HG03460 (cell line): ENCODE measurements around the gene EMILIN2.
"Not testable (repeated sequence)": the region's sequence is repeated elsewhere in the genome, so short reads cannot be mapped to it uniquely, and the experiment has no call there.

Experiments used
- ATAC-seq: cut with Tn5 transposase; IDR thresholded peaks from one replicate; pipeline ENCODE4 v1.9.1; 2021; ENCODE audit not compliant: unreplicated experiment

The EMILIN2 gene

GRCh38 chr18:2843146-2843545 lies 3.7 kb upstream of the EMILIN2 start:
- ATAC-seq = no peak

GRCh38 chr18:2845172-2845571 lies 1.6 kb upstream of the EMILIN2 start:
- ATAC-seq = no peak

- no peak for ATAC-seq
Observed at GRCh38 chr18:2847317-2848246, 776 bp downstream of the EMILIN2 start.

- no peak for ATAC-seq
Observed at GRCh38 chr18:2848247-2849246, 1.7 kb downstream of the EMILIN2 start.

- ATAC-seq = no peak
Observed at GRCh38 chr18:2850816-2851215, 4.0 kb downstream of the EMILIN2 start.

- no peak for ATAC-seq
Observed at GRCh38 chr18:2851771-2852170, 5.0 kb downstream of the EMILIN2 start.

GRCh38 chr18:2852460-2852859 lies 5.7 kb downstream of the EMILIN2 start:
- not testable (repeated sequence) for ATAC-seq

- ATAC-seq = no peak
Observed at GRCh38 chr18:2853173-2853925, 6.5 kb downstream of the EMILIN2 start.

- no peak for ATAC-seq
Observed at GRCh38 chr18:2853926-2854664, 7.3 kb downstream of the EMILIN2 start.

GRCh38 chr18:2854875-2855274 lies 8.1 kb downstream of the EMILIN2 start:
- no peak for ATAC-seq

GRCh38 chr18:2855560-2856350 lies 8.9 kb downstream of the EMILIN2 start:
- no peak for ATAC-seq

GRCh38 chr18:2856547-2857170 lies 9.9 kb downstream of the EMILIN2 start:
- ATAC-seq = no peak

- no peak for ATAC-seq
Observed at GRCh38 chr18:2857491-2858131, 10.8 kb downstream of the EMILIN2 start.

- not testable (repeated sequence) for ATAC-seq
Observed at GRCh38 chr18:2860397-2860796, 13.6 kb downstream of the EMILIN2 start.

- not testable (repeated sequence) for ATAC-seq
Observed at GRCh38 chr18:2863997-2864396, 17.2 kb downstream of the EMILIN2 start.

- ATAC-seq = not testable (repeated sequence)
Observed at GRCh38 chr18:2866465-2866864, 19.7 kb downstream of the EMILIN2 start.

GRCh38 chr18:2869207-2869606 lies 22.4 kb downstream of the EMILIN2 start:
- no peak for ATAC-seq

- no peak for ATAC-seq
Observed at GRCh38 chr18:2871111-2871720, 24.4 kb downstream of the EMILIN2 start.
